ENCODE results near the gene POR.

Gene POR

GRCh38 chr7:75979759-75980429 lies 64.9 kb downstream of the POR start:
- DNase-seq = no peak

GRCh38 chr7:75980430-75981202 lies 65.7 kb downstream of the POR start:
- DNase-seq = no peak

- no peak for DNase-seq
These were observed 66.2 kb downstream of the POR start for GRCh38 chr7:75981203-75981452.

GRCh38 chr7:75981453-75982305 lies 66.7 kb downstream of the POR start:
- DNase-seq = no peak

GRCh38 chr7:75982306-75983064 lies 67.5 kb downstream of the POR start:
- DNase-seq = no peak

- DNase-seq = no peak
These were observed 68.6 kb downstream of the POR start for GRCh38 chr7:75983471-75984129.

- DNase-seq = no peak
These were observed 69.4 kb downstream of the POR start for GRCh38 chr7:75984130-75985008.

- no peak for DNase-seq
These were observed 70.1 kb downstream of the POR start for GRCh38 chr7:75985009-75985517.

- no peak for DNase-seq
These were observed 70.7 kb downstream of the POR start for GRCh38 chr7:75985518-75986146.

GRCh38 chr7:75986147-75986781 lies 71.3 kb downstream of the POR start:
- no peak for DNase-seq

GRCh38 chr7:75987026-75987804 lies 72.3 kb downstream of the POR start:
- DNase-seq = no peak

- DNase-seq = no peak
These were observed 73.0 kb downstream of the POR start for GRCh38 chr7:75987805-75988567.

GRCh38 chr7:75988568-75989499 lies 73.9 kb downstream of the POR start:
- DNase-seq = no peak

GRCh38 chr7:75989500-75990388 lies 74.8 kb downstream of the POR start:
- DNase-seq = no peak

GRCh38 chr7:75991531-75992082 lies 76.7 kb downstream of the POR start:
- no peak for DNase-seq
